ENCODE results near the gene UBE2U. TPM values are rescaled to one million over a fixed set of nuclear protein-coding genes. Genes with fewer than 3 reads are reported as not detected.

The UBE2U gene
- total RNA-seq, 4 donors from 2014 or later: not detected

- Histone ChIP-seq H3K9me3 (no peaks in the 10 kb centered on the region), H3K27me3 (no peaks in the 10 kb centered on the region), H3K36me3 (no peaks in the 10 kb centered on the region), H3K4me3 (no peak overlapping the region), H3K27ac (no peak overlapping the region), H3K4me1 (no peaks in the 10 kb centered on the region)
- no peak for DNase-seq
- TF ChIP-seq CTCF (IDR thresholded peaks at IDR 0.05) (no peak), POLR2A (IDR thresholded peaks at IDR 0.05) (no peak)
Observed at GRCh38 chr1:64240206-64240605, 36.8 kb downstream of the UBE2U start.

GRCh38 chr1:64241069-64241468 is 37.6 kb downstream of the UBE2U start:
- TF ChIP-seq CTCF (IDR thresholded peaks at IDR 0.05): no peak
- no peak for TF ChIP-seq POLR2A (IDR thresholded peaks at IDR 0.05)
- DNase-seq: no peak
- Histone ChIP-seq H3K4me1 (no peaks in the 10 kb centered on the region), H3K36me3 (no peaks in the 10 kb centered on the region), H3K4me3 (no peak overlapping the region), H3K27me3 (no peaks in the 10 kb centered on the region), H3K27ac (no peak overlapping the region), H3K9me3 (no peaks in the 10 kb centered on the region)

GRCh38 chr1:64242895-64243756 is 39.7 kb downstream of the UBE2U start:
- Histone ChIP-seq H3K36me3 (no peaks in the 10 kb centered on the region), H3K4me1 (no peaks in the 10 kb centered on the region), H3K4me3 (no peak overlapping the region), H3K27ac (no peak overlapping the region), H3K27me3 (no peaks in the 10 kb centered on the region), H3K9me3 (no peaks in the 10 kb centered on the region)
- no peak for DNase-seq
- TF ChIP-seq CTCF (IDR thresholded peaks at IDR 0.05) (peak in 5 of 6 experiments; percentile 26 to 67 (median 55)), POLR2A (IDR thresholded peaks at IDR 0.05) (no peak)

GRCh38 chr1:64243757-64244080 is 40.3 kb downstream of the UBE2U start:
- H3K4me1 ChIP-seq: no peaks in the 10 kb centered on the region
- no peak overlapping the region for H3K27ac ChIP-seq
- H3K9me3 ChIP-seq: no peaks in the 10 kb centered on the region
- TF ChIP-seq CTCF (IDR thresholded peaks at IDR 0.05) (no peak), POLR2A (IDR thresholded peaks at IDR 0.05) (no peak)
- no peak overlapping the region for H3K4me3 ChIP-seq
- H3K36me3 ChIP-seq: no peaks in the 10 kb centered on the region
- H3K27me3 ChIP-seq: no peaks in the 10 kb centered on the region
- no peak for DNase-seq

- Histone ChIP-seq H3K36me3 (no peaks in the 10 kb centered on the region), H3K27me3 (no peaks in the 10 kb centered on the region), H3K9me3 (no peaks in the 10 kb centered on the region), H3K27ac (no peak overlapping the region), H3K4me1 (no peaks in the 10 kb centered on the region), H3K4me3 (peak overlapping the region in 1 of 4 donors; percentile 39)
- TF ChIP-seq POLR2A (IDR thresholded peaks at IDR 0.05) (no peak), CTCF (IDR thresholded peaks at IDR 0.05) (no peak)
- no peak for DNase-seq
Observed at GRCh38 chr1:64245495-64245894, 42.1 kb downstream of the UBE2U start.

All from Peyer's patch (tissue), 4 donors.